Upper lobe of left lung (tissue), 4 donors: ENCODE measurements around the gene RPA1.

ENCODE experiments used
- EP300 ChIP-seq, 4 donors: sonication (generic); formaldehyde crosslinking; IDR thresholded peaks; one replicate each; pipeline ENCODE4 v1.5.1; 2017; ENCODE audit warnings: antibody characterized with exemption in 4 of 4, control low read depth in 2 of 4
- POLR2A ChIP-seq, 4 donors: fragments of 450-650 bp; IDR thresholded peaks; one replicate each; pipeline ENCODE4 v1.5.1; 2016 to 2017; ENCODE audit warnings: antibody characterized with exemption in 4 of 4, mild to moderate bottlenecking in 2 of 4
- TF ChIP-seq, protein P1 (sequence below), 6 experiments: fragments of 450-650 bp in 4 of 6; fragments of 200-600 bp in 2 of 6; sonication (generic) in 2 of 6; IDR thresholded peaks; one replicate each; pipeline ENCODE4 v1.5.1; 2016 to 2019; ENCODE audit warnings: antibody characterized with exemption in 6 of 6

DNA sequence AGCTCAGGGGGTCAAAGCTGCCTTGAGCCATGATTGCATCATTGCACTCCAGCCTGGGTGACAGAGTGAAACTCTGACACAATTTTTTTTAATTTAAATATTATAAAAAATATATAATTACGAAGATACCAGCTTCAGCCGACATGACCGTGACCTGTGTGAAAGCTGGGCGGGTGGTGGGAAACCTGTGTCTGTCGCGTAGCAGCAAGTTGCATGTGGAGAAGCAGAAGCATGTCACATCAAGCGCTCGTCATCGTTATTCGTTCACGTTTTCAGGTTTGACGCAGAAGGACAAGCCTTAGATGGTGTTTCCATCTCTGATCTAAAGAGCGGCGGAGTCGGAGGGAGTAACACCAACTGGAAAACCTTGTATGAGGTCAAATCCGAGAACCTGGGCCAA is 53.7 kb downstream of the RPA1 start:
- TF ChIP-seq, protein P1, sequence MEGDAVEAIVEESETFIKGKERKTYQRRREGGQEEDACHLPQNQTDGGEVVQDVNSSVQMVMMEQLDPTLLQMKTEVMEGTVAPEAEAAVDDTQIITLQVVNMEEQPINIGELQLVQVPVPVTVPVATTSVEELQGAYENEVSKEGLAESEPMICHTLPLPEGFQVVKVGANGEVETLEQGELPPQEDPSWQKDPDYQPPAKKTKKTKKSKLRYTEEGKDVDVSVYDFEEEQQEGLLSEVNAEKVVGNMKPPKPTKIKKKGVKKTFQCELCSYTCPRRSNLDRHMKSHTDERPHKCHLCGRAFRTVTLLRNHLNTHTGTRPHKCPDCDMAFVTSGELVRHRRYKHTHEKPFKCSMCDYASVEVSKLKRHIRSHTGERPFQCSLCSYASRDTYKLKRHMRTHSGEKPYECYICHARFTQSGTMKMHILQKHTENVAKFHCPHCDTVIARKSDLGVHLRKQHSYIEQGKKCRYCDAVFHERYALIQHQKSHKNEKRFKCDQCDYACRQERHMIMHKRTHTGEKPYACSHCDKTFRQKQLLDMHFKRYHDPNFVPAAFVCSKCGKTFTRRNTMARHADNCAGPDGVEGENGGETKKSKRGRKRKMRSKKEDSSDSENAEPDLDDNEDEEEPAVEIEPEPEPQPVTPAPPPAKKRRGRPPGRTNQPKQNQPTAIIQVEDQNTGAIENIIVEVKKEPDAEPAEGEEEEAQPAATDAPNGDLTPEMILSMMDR (IDR thresholded peaks at IDR 0.05): no peak
- TF ChIP-seq POLR2A (IDR thresholded peaks at IDR 0.05): no peak
- no peak for TF ChIP-seq EP300 (IDR thresholded peaks at IDR 0.05)
